ENCODE results near the gene TMEM50B.
A peak's percentile ranks its signal among the peaks of the same experiment; 100 is the strongest.
"Not testable (repeated sequence)": the region's sequence is repeated elsewhere in the genome, so short reads cannot be mapped to it uniquely, and the experiment has no call there.

Gene TMEM50B

DNA sequence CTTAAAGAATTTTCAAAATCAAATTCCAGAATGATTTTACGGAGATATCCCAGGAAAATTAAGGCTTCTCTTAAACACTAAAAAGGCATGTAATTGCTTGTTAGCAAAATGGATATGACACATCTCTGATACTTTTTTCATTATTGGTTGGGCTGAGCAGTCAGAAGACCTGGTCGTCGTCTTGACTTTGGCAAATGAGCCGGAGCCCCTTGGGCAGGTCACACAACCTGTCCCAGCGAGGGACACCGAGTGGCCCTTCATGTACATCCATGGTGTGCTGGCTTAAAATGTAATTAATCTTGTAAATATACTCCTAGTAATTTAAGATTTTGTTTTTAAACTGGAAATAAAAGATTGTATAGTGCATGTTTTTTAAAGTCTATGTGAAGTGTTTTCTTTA is 42.6 kb downstream of the TMEM50B start:
- DNase-seq = no peak
- intact Hi-C loops (cut with DNase I) = no loop called here

GRCh38 chr21:33434770-33435360 is 44.9 kb downstream of the TMEM50B start:
- DNase-seq = peak in 8 of 42 donors; percentile 17 to 67 (median 37)
- intact Hi-C loops (cut with DNase I) = no loop called here

DNA sequence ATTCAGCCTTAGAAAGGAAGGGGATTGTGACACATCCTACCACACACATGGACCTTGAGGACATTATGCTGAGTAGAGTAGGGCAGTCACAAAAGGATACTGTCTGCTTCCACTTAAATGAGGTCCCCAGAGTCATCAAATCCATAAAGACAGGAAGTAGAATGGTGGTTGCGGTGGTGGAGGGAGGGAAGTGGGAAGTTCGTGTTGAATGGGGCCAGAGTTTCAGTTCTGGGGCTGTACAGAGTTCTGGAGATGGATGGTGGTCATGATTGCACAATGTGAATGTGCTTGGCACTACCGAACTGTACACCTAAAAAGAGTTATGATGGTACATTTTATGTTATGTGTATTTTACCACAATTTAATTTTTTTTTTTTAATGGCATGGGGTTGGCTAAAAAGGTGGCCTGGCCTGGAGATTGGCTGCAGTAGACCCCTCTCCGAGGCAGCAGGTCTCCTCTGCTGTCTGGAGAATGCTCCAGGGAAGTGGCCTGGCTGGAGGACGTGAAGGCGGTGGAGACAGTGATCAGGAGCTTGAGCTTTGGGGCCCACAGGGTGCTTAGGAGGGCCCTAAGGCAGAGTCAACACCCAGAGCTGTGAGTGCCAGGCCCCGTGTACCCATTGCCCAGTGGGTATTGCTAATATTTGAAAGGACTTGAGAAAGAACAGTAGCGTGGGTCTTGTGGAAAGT is 46.2 kb downstream of the TMEM50B start:
- peak in 7 of 42 donors; percentile 8 to 42 (median 28) for DNase-seq
- intact Hi-C loops (cut with DNase I) = no loop called here

DNA sequence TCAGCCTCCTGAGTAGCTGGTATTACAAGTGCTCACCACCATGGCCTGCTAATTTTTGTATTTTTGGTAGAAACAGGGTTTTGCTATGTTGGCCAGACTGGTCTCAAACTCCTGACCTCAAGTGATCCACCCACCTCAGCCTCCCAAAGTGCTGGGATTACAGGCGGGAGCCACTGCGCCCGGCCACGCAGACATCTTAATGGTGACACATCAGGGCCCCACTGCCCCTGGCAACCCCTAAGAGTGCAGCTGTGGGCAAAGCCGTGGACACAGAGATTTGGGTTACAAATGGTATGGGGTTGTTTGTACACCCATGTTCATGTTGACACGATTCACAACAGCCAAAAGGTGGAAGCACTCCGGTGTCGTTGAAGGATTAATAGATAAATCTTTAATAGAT is 46.8 kb downstream of the TMEM50B start:
- intact Hi-C loops (cut with DNase I) = no loop called here
- no peak for DNase-seq

GRCh38 chr21:33432496-33432895 is 47.3 kb downstream of the TMEM50B start:
- intact Hi-C loops (cut with DNase I) = no loop called here

DNA sequence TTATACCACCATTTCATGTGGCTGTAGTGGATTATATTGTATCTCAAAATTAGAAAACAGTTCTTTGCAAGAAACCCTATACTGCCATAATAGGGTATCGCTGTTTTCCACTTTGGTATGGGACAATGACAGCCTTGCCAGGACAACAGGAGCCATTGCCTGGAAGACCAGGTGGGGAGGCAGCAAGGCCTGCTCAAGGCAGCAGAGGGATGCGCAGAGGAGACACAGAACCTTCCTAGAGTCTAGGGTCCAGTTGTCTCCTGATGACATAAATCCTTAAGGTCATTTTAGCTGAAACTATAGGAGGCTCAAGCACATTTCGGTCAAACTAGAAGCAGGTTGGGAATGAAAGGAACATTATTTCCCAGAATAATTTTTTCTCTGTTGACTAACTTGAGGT is 48.9 kb downstream of the TMEM50B start:
- no peak for DNase-seq

More at GRCh38 chr21:33432496-33432895, 47.3 kb downstream of the TMEM50B start:
- DNase-seq = peak in 7 of 42 donors; percentile 25 to 61 (median 34)

DNA sequence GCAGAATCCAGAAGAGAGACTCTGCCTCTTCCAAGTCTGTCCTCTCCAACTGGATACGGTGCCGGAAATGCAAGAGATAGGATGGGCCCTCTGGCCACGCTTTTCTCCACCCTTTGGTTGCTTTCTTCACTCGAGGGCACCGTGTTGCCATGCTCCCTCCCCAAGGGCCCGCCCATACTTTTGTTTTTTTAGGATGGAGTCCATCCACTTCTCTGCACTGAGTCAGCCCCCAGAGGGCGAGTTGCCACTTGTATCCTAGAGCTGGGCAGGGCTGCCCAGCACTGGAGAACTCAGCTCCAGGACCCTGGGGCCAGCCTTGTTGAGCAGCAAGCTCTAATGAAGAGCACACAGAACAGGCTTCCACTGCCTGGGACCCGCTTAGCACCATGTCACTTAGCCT is 51.1 kb downstream of the TMEM50B start:
- no peak for DNase-seq
- intact Hi-C loops (cut with DNase I) = no loop called here

More for the DNA sequence above, 48.9 kb downstream of the TMEM50B start:
- intact Hi-C loops (cut with DNase I) = no loop called here

DNA sequence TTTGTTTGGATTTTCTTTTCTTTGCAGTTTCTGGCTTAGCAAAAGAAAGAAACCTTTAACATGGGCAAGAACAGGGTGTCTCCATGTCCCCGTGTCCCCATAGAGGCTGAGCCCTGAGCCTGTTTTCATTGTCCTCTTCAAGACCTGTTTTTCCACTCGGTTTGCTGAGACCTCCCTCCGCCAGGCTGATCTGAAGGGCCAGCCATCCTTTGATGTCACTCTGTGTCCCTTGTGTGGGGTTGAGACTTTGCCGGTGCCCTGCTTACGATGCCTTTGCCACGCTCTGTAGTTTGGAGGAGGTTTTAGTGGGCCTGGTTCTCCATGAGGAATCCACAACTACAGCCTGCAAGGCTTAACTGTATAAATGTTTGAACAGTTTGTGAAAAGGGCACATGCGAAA is 52.7 kb downstream of the TMEM50B start:
- intact Hi-C loops (cut with DNase I) = no loop called here
- DNase-seq = no peak

DNA sequence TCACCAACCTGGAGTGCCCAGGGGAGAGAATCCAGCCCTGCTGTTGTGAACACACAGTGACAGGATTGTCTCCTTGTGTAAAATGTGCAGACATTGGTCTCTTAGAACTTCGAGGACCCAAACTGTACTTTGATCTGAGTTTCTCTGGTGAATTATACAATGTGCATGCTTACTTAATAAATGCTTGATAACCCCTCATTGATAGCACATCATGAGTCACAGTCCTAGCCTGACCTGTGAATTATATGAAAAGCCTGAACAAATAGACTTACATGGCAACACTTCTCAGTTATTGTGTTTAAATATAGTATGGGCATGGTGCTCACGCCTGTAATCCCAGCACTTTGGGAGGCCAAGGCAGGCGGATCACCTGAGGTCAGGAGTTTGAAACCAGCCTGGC is 53.9 kb downstream of the TMEM50B start:
- intact Hi-C loops (cut with DNase I) = no loop called here
- no peak for DNase-seq

- intact Hi-C loops (cut with DNase I) = no loop called here
- no peak for DNase-seq
Measured at GRCh38 chr21:33424214-33424613, 55.6 kb downstream of the TMEM50B start.

DNA sequence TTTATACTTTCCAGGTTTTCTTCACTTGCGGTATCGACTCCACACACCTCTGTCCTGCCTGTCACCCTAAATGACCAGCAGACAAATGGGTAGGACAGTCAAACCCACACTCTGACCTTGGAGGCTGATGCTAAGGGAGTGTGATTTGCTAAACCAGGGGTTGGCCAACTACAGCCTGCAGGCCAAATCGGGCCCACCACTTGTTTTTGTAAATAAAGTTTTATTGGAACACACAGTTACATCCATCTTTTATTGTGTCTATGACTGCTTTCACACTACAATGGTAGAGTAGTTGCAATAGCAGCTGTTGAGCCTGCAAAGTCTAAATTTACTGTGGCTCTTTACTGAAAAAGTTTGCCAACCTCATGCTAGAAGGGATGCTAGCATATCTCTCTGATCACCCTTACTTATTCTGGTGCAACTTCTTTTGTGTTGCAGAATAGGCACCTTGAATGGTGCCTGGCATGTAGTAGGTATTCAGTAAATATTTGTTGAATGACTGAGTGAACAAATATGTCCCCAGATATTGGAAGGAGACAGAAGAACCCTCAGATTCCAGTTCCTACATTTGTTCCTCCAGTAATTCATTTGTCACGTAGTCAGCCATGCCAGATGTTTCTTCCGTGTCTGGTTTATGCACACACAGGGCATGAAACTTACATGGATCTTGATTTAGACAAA is 57.9 kb downstream of the TMEM50B start:
- DNase-seq = no peak
- intact Hi-C loops (cut with DNase I) = no loop called here

GRCh38 chr21:33419538-33420123 is 60.1 kb downstream of the TMEM50B start:
- intact Hi-C loops (cut with DNase I) = no loop called here
- no peak for DNase-seq

DNA sequence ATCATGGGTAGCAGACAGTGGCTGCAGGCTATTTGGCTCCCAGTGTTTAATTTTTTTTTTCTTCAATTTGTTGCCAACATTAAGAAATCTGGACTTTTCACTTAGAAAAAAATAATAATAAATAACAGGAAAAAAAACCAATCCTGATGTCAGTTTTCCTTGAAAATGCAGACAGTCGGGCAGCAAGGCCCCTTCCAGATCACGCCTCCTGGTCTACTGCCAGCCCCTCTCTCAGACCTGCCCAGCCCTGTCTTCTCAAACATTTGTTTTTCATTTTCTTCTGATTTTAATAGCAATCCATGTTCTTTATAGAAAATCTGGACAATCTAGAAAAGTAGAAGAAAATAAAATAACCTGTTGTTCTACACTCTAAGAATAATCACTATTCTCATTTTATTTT is 61.1 kb downstream of the TMEM50B start:
- intact Hi-C loops (cut with DNase I) = no loop called here
- no peak for DNase-seq

- no peak for DNase-seq
- intact Hi-C loops (cut with DNase I) = no loop called here
Measured at GRCh38 chr21:33414926-33415325, 64.8 kb downstream of the TMEM50B start.

GRCh38 chr21:33414068-33414467 is 65.7 kb downstream of the TMEM50B start:
- intact Hi-C loops (cut with DNase I) = no loop called here
- no peak for DNase-seq

- intact Hi-C loops (cut with DNase I) = no loop called here
- DNase-seq = no peak
Measured at GRCh38 chr21:33412832-33413519, 66.8 kb downstream of the TMEM50B start.

DNA sequence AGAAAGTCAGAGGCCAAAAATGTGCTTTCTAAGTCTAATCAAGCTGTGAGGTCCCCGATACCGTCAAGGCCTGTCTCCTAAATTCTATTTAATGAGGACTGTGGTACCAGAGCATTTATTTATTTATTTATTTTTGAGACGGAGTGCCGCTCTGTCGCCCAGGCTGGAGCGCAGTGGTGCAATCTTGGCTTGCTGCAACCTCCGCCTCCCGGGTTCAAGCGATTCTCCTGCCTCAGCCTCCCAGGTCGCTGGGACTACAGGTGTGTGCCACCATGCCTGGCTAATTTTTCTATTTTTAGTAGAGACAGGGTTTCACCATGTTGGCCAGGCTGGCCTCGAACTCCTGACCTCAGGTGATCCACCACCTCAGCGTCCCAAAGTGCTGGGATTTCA is 67.3 kb downstream of the TMEM50B start:
- intact Hi-C loops (cut with DNase I); DNase-seq: not testable (repeated sequence)

- no peak for DNase-seq
- intact Hi-C loops (cut with DNase I) = no loop called here
Measured at GRCh38 chr21:33411949-33412430, 67.8 kb downstream of the TMEM50B start.

- DNase-seq = no peak
- intact Hi-C loops (cut with DNase I) = no loop called here
Measured at GRCh38 chr21:33406493-33406892, 73.3 kb downstream of the TMEM50B start.
